ENCODE data around the gene THRA.

Gene THRA

DNA sequence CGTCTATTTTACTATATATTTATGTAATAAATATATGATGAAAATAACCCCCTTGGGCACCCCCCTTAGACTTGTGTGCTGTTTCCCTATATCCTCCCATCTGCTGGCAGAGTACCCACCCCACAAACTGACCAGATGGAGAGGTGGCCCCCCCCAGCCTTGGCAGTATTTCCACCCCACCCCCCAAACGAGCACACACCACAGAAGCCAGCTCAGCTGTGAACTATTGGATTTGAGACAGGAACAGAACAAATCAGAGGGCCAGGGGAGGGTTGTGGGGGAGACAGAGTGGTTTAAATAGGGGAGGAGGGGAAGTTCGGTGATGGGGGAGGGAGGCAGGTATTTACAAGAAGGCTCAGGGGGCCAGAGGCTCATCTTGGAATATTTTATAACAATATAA, 29.8 kb downstream of the THRA start:
- ATAC-seq = no peak
- no peak for TF ChIP-seq ZNF8 (CRISPR knock-in tag; IDR thresholded peaks at IDR 0.05)
- TF ChIP-seq ISL1 (CRISPR knock-in tag; IDR thresholded peaks at IDR 0.05) = no peak
- TF ChIP-seq RARB (CRISPR knock-in tag; IDR thresholded peaks at IDR 0.05) = no peak
- no peak for TF ChIP-seq TCF4 (CRISPR knock-in tag; IDR thresholded peaks at IDR 0.05; ENCODE audit: borderline replicate concordance)
- TF ChIP-seq ZNF565 (CRISPR knock-in tag; conservative IDR thresholded peaks at IDR 0.05; ENCODE audit: low read depth) = no peak
- no peak for TF ChIP-seq ZC3H10 (CRISPR knock-in tag; IDR thresholded peaks at IDR 0.05)
- TF ChIP-seq ARNTL (CRISPR knock-in tag; IDR thresholded peaks at IDR 0.05; ENCODE audit: borderline replicate concordance, low read depth) = no peak
- no peak for TF ChIP-seq GLIS3 (CRISPR knock-in tag; IDR thresholded peaks at IDR 0.05)
- TF ChIP-seq PPARA (CRISPR knock-in tag; IDR thresholded peaks at IDR 0.05; ENCODE audit: borderline replicate concordance) = no peak
- TF ChIP-seq, protein P1, sequence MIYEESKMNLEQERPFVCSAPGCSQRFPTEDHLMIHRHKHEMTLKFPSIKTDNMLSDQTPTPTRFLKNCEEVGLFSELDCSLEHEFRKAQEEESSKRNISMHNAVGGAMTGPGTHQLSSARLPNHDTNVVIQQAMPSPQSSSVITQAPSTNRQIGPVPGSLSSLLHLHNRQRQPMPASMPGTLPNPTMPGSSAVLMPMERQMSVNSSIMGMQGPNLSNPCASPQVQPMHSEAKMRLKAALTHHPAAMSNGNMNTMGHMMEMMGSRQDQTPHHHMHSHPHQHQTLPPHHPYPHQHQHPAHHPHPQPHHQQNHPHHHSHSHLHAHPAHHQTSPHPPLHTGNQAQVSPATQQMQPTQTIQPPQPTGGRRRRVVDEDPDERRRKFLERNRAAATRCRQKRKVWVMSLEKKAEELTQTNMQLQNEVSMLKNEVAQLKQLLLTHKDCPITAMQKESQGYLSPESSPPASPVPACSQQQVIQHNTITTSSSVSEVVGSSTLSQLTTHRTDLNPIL (CRISPR knock-in tag; IDR thresholded peaks at IDR 0.05; ENCODE audit: low read depth) = no peak
- no peak for TF ChIP-seq POU6F1 (CRISPR knock-in tag; IDR thresholded peaks at IDR 0.05; ENCODE audit: borderline replicate concordance, low read depth)
- TF ChIP-seq ZNF70 (CRISPR knock-in tag; IDR thresholded peaks at IDR 0.05) = no peak
- TF ChIP-seq SNAI2 (CRISPR knock-in tag; IDR thresholded peaks at IDR 0.05) = no peak

GRCh38 chr17:40093005-40093579, 30.3 kb downstream of the THRA start:
- ATAC-seq = no peak
- TF ChIP-seq ZC3H10 (CRISPR knock-in tag; IDR thresholded peaks at IDR 0.05) (no peak), ARNTL (CRISPR knock-in tag; IDR thresholded peaks at IDR 0.05; ENCODE audit: borderline replicate concordance, low read depth) (no peak), BACH2 (CRISPR knock-in tag; IDR thresholded peaks at IDR 0.05; ENCODE audit: borderline replicate concordance) (no peak), TCF4 (CRISPR knock-in tag; IDR thresholded peaks at IDR 0.05; ENCODE audit: borderline replicate concordance) (no peak), PPARA (CRISPR knock-in tag; IDR thresholded peaks at IDR 0.05; ENCODE audit: borderline replicate concordance) (no peak), ISL1 (CRISPR knock-in tag; IDR thresholded peaks at IDR 0.05) (no peak), ZFP30 (CRISPR knock-in tag; IDR thresholded peaks at IDR 0.05) (no peak), ZNF70 (CRISPR knock-in tag; IDR thresholded peaks at IDR 0.05) (no peak), POU6F1 (CRISPR knock-in tag; IDR thresholded peaks at IDR 0.05; ENCODE audit: borderline replicate concordance, low read depth) (no peak), ZNF565 (CRISPR knock-in tag; conservative IDR thresholded peaks at IDR 0.05; ENCODE audit: low read depth) (no peak), ZNF8 (CRISPR knock-in tag; IDR thresholded peaks at IDR 0.05) (no peak), OSR1 (CRISPR knock-in tag; IDR thresholded peaks at IDR 0.05) (no peak)

- ATAC-seq = no peak
- TF ChIP-seq ARNTL (CRISPR knock-in tag; IDR thresholded peaks at IDR 0.05; ENCODE audit: borderline replicate concordance, low read depth) = no peak
- no peak for TF ChIP-seq PPARA (CRISPR knock-in tag; IDR thresholded peaks at IDR 0.05; ENCODE audit: borderline replicate concordance)
- TF ChIP-seq ISL1 (CRISPR knock-in tag; IDR thresholded peaks at IDR 0.05) = no peak
- TF ChIP-seq RARB (CRISPR knock-in tag; IDR thresholded peaks at IDR 0.05) = no peak
- no peak for TF ChIP-seq ZC3H10 (CRISPR knock-in tag; IDR thresholded peaks at IDR 0.05)
- TF ChIP-seq ESRRG (CRISPR knock-in tag; IDR thresholded peaks at IDR 0.05) = no peak
- no peak for TF ChIP-seq CSRNP3 (CRISPR knock-in tag; IDR thresholded peaks at IDR 0.05)
- no peak for TF ChIP-seq GLIS3 (CRISPR knock-in tag; IDR thresholded peaks at IDR 0.05)
- TF ChIP-seq ZFP3 (CRISPR knock-in tag; IDR thresholded peaks at IDR 0.05) = no peak
- no peak for TF ChIP-seq OSR1 (CRISPR knock-in tag; IDR thresholded peaks at IDR 0.05)
- no peak for TF ChIP-seq ZNF70 (CRISPR knock-in tag; IDR thresholded peaks at IDR 0.05)
- TF ChIP-seq SNAI2 (CRISPR knock-in tag; IDR thresholded peaks at IDR 0.05) = no peak
- TF ChIP-seq TSHZ2 (CRISPR knock-in tag; IDR thresholded peaks at IDR 0.05) = no peak
- TF ChIP-seq POU6F1 (CRISPR knock-in tag; IDR thresholded peaks at IDR 0.05; ENCODE audit: borderline replicate concordance, low read depth) = no peak
- TF ChIP-seq ZNF8 (CRISPR knock-in tag; IDR thresholded peaks at IDR 0.05) = no peak
Observed at GRCh38 chr17:40093580-40094201, 30.9 kb downstream of the THRA start.
